NCI-H2227 (cell line): Measurements from ENCODE around the gene XPNPEP2.

Source experiments
- DNase-seq: peaks from one replicate; lab custom pipeline; 2025; ENCODE audit not compliant: unreplicated experiment; lab: John Stamatoyannopoulos, UW

Gene XPNPEP2

DNA sequence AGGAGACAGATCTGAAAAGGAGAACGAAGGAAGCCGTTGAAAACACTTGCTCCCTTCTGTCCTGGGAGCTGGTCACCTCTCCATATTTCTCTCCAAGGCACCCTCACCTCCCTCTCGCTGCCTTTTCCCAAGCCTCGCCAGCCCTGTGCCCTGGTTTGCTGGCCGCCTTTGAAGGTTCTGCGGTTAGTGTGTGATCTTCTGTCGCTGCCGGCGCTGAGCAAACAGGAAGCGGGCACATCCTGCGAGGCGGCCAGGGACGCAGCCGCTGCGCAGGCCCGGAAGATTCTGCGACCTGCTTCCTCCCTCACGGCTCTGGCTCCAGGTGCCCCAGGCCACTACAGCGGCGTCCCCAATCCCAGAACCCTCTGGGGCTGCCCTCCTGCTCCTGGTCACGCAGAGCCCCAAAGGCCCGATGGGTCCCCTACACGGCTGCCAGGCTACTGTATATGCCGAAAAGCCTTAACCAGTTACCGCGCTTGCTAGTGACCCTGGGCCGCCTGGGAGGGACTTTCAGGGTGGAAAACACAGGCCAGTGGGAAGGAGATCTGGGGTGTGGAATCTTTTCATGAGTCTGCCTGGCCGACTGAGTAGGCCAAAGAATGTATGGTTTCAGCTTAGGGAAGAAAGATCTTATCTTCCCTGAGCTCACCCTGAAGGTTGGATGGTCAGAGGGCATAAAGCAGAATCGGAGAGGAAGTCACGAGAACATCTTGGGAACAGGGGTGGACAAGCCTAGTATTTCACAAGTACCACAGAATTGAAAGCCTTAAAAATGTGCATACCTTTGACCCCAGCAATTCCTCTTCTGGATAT is 38.6 kb downstream of the XPNPEP2 start:
- no peak for DNase-seq

DNA sequence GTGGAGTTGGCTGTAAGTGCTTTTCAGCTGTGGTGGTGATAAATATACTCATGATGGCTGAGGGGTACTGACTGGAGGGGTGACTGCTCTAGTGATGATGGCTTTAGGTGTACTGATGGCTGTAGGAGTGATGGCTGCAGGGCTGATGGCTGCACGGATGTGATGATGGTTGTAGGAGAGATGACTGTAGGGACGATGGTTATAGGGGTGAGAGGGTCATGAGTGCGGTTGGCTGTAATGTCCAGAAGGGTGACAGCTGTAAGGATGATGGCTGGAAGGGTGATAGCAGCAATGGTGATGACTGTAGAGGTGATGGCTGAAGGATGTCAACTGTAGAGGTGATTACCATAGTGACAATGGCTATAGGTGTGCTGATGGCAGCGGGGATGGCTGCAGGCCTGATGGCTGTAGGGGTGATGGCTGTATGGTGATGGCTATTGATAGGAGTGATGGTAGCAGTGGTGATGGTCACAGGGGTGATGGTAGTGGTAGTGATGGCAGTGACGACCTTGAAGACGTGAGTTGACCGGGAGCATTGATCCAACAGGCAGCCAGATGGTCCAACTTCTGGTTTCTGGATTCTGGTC is 40.4 kb downstream of the XPNPEP2 start:
- DNase-seq, result no peak

DNA sequence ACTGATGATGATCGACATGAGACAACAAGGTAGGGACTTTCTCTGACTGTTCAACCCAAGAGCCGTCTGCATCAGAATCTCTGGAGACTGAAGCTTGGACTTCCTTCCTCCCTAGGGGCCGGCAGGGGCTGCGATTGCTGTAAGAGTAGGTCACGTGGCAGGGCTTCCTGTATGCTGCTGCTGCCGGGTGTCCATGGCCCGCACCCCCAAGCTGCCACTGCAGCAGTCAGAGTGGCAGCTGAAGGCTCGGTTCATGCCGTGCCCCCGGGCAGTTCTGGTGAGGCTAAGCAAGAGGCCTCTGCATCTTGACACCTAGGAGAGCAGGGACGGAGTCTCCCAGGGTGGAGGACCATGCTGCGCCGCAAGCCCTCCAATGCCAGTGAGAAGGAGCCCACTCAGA is 41.0 kb downstream of the XPNPEP2 start, which contains the start of gene SASH3:
SASH3 (plus strand) TSS at position 203 of the 400 bp plus-strand sequence; CDS start at position 352, 149 bp downstream.
- DNase-seq, result no peak

DNA sequence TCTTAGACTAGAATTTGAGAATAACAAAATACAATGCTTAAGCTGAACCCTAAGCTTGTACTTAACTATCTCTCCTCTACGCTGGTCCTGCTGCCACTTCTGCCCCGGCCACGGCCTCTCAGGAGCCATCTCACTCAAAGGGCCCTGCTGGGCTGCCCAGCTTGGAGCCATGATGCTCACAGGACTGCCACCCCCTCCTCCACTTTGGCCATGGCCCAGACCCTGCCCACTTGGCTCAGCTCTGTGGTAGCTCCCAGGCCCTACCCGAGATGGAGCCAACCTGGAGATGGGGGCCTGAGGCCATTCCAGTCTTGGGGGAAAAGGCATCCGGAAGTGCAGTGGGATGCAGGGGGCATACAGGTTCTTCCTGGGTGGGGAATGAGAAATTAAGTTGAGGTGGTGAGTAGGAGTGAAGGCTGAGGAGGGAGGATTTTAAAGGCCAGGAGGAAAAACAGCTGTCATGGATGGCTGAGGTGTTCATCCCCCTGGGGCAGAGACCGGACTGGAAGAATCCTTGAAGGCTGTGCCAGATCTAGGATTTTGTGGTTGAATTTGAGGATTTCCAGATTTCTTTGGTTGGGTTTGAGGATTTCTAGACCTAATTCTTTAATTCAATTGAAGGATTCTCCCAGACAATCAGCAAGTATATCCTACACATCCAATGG is 41.8 kb downstream of the XPNPEP2 start:
- DNase-seq, result no peak

DNA sequence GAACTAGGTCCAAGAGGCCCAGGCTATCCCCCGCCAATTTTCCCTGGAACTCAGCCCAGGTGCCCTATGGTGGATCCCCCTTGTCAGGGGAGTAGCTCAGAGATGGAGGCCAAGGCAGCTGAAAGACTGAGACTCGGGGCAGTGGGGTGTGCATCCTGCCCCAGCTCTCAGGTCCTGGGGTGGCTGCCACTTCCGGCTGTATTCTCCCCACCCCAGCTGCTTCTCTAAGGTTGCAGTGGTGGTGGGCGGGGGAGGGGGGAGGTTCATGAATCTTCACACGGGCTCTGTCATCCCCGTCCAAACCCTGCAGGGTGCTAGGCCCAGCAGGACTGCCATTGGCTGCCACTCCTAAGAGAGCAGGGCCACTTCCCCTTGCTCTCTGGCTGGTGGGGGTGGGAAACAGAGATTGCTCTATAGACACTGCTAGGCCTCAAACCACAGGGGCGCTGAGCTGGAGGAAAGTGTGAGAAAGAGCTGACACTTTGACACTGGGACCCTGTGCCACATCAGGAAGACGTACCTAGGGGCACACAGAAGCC is 42.4 kb downstream of the XPNPEP2 start:
- no peak for DNase-seq

DNA sequence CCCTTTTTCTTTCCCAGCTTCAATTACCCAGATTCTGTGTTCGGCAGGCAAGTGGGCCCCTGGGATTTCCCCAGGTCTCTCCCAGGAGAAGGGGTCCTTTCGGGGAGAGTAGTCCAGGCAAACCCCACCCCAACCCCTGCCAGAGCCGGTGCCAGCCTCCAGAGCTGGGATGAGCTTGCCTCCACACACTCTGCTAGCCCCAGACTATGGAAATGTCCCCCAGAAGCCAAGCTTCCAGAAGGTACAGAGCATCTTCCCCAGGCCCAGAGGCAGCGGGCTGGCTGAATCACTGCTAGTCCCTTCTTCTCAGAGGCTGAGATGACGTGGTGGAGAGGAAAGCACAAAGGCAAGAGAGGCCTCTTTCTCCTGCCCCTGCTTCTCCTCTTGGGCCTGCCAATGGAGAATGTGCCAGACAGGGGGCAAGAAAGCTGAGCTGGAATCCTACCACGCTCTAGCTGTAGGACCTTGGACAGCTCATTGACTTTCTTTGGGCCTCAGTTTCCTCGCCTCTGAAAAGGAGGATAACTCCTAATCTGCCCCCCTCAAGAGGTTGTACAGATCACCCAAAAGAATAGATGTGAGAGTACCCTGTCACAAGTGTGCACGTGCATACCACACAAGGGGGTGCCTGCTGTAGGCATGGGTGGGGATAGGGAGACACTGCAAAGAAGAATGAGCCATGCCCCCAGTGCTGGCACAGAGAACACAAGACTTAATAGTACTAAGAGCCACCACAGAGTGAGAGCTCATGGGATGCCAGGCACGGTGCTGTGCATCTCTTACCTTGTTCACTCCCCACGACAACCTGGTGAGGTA is 43.1 kb downstream of the XPNPEP2 start:
- no peak for DNase-seq

DNA sequence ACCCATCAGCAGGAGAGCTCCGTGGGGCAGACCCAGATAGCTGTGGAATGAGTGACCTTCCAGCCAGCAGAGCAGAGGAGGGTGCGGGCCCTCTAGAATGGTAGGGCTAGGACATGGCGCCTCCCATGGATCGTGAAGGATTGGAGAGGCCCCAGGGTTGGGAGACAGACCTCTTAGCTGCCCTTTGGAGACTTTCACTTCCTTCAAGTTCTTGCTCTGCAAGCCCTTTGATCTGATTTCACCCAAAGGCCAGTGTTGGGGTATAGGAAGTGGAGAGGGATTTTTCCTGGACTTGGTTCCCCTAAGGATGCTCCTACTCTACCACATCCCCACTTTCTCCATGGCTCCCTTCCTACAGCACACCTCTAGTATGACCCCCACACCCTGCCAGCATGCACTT is 43.9 kb downstream of the XPNPEP2 start:
- no peak for DNase-seq

- DNase-seq, result no peak
Measured at GRCh38 chrX:129783291-129783713, 44.5 kb downstream of the XPNPEP2 start.

GRCh38 chrX:129784371-129784770 is 45.6 kb downstream of the XPNPEP2 start:
- DNase-seq, result no peak

DNA sequence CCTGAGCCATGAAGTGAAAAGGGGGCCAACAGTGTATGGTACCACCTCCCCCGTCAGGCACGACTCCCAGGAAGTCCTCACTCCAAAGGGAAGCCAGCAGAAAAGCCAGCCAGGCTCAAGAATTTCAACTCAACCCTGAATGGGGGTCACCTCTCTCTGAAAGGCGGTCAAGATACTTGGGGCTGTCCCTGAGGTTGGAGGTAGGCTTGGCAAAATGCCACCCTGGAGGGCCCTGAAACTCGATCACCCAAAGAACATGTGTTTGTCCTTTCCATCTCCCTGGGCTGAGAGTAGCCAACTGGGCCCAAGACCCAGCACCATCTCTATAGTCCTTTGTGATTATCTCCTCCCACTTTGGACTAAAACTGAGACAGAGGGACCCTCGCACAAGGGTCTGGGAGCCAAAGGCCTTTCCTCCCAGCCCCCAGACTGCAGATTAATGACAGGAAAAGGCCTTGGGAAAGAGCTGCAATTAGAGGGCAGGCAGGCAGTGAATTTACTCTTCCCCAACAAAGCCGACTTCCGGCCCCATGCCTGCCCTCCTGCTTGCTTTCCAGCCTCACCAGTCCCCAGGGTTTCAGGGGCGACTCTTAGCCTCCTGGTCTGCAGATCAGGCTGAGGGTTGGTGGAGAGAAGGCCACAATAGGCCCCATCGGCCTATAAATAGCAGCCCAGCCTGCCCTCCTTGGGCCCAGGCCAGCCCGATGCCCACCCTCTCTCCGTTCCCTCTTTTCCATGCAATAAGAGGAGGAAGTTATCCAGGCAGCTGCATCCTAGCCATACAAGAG is 46.6 kb downstream of the XPNPEP2 start:
- DNase-seq, result no peak

DNA sequence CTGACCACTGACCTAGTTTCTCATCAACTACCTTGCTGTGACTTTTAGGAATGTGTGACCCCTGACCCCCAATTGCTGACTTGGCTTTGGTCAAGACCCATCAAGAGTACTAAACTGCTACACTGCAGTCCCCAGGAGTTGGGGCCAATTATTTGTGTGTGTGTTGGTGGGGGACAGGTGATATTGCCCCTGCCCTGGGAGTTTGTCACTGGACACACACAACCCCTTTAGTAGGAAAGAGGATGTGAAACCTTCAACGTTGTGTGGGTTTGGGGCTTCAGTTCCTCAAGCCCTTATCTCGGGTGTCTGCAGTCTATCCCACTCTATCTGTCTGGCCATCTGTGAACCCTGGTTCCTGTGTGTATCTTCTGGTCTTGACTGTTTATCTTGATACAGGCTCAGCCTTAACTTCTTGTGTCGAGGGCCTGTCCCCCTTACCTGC is 47.5 kb downstream of the XPNPEP2 start:
- no peak for DNase-seq

DNA sequence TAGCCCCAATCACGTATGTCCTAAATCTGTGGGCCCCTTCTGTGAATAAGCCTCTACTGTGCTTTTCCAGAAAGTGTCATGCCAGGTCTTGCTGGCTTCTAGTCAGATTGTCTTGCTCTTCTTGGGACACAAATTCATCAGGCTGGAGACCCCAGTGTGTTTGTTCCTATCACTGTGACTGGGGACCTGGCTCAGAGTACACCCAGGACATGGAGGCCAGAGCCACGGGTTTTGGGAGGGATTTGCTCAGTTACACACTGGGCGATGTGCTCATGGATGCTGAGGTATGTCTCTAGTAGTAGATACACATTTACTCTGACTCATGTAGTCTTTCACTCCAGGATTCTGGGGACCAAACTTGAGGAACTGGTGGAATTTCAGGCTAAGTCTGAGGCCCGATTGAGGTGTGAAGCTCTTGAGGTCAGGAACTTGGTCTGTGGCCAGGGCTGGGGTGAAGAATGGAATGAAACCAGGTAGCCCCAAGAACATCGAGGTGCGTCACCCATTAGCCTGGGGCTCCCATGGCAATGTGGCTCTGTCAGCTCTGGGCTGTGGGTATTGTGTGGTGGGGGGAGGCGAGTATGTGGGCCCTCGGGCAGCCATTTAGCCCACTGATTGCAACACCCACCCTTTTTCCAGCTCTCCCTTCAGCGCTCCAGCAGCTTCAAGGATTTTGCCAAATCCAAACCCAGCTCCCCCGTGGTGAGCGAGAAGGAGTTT is 48.7 kb downstream of the XPNPEP2 start:
- no peak for DNase-seq

- DNase-seq, result no peak
Measured at GRCh38 chrX:129788527-129788926, 49.7 kb downstream of the XPNPEP2 start.

DNA sequence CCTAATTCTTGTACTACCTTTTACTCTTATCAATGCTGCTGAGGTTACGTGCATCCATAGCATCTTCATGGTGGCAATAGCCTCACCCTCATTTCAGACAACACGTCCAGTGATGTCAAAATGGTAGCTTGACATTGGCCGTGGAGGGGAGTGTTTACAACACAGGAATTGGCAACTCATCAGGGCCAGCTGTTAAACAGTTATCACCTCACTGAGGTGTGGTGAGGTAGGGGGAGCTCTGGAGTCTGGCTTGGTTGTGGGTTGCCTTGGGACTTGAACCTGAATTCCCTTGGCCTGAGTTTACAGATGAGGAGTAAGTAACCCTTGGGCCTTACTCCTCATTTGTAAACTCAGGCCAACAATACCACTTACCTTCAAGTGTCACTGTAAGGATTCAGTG is 51.4 kb downstream of the XPNPEP2 start:
- DNase-seq, result no peak

DNA sequence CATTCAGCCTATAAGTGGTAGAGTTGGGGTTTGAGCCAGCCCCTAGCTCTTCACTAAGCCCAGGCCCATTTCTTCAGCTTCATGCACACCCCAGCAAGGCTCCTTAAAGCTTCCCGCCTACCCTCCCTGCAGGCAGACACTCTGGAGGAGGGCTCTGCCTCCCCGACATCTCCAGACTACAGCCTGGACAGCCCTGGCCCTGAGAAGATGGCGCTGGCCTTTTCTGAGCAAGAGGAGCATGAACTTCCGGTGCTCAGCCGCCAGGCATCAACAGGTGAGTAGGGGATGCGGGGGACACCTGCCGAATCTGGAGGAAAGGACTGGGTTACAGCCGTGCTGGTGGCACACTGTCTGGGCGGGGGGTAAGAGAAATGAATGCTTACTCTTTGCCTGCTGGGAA is 52.0 kb downstream of the XPNPEP2 start:
- DNase-seq, result no peak

- DNase-seq, result no peak
Measured at GRCh38 chrX:129791336-129791735, 52.6 kb downstream of the XPNPEP2 start.

GRCh38 chrX:129791961-129792570 is 53.3 kb downstream of the XPNPEP2 start:
- DNase-seq, result no peak

GRCh38 chrX:129792586-129793291 is 54.0 kb downstream of the XPNPEP2 start:
- DNase-seq, result no peak
